ENCODE data around the gene LTK. TPM values are rescaled to one million over a fixed set of nuclear protein-coding genes. Genes with fewer than 3 reads are reported as not detected.
A peak's percentile ranks its signal among the peaks of the same experiment; 100 is the strongest.

LTK gene
- total and polyA plus RNA-seq, 2 experiments from 2014 or later: 0.14 TPM; not detected in 1

DNA sequence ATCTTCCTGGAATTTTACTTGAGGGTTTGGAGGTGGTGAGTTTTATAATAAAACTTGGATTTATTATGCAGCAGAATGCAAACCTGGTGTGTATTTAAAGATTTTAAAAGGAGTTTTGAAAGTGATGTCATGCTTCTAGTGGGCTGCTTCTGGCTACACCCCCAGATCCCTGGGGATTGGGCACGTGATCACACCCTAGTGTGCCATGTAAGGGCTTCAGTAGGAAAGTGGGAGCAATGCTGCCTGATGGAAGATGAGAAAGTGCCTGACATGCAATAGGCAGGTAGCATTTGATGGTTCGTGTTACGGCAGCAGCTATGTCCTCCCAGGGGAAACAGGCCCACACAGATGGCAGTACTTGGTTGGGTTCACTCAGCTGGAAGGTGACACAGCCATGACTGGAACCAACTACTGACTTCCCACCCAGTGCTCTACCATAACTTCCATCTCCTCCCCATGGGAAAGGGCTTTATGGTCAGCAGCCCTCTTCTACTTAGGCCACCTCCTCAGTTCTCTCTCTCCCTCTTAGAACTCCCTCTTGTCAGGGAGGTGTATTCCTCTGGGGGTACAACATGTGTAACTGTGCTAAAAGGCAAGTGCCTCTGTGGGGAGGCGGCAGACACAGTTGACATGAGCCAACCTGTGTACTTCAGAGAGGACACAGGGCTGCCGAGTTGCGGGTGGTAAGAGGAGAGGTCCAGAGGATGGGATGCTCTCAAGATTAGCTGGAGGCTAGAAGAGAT is 14.3 kb downstream of the LTK start:
- H3K4me3 Mint-ChIP-seq: no peak overlapping the region
- H3K4me1 Mint-ChIP-seq: peaks cover 20% of the 10 kb centered on the region
- peaks cover 100% of the 10 kb centered on the region for H3K27me3 ChIP-seq (ENCODE audit: insufficient read depth)

More for the DNA sequence above, 14.3 kb downstream of the LTK start:
- H3K27me3 Mint-ChIP-seq (ENCODE audit: insufficient read depth, low read depth, poor library complexity): peaks cover 99% of the 10 kb centered on the region
- H3K27ac ChIP-seq (ENCODE audit: low read depth): no peak overlapping the region
- no peak overlapping the region for H2AFZ ChIP-seq
- H4K20me1 ChIP-seq (replicated peaks; ENCODE audit: insufficient read depth): peaks cover 12% of the 10 kb centered on the region
- ATAC-seq: no peak
- H3K27ac Mint-ChIP-seq: no peak overlapping the region
- DNase-seq (ENCODE audit: low spot score): no peak
- H3K4me2 ChIP-seq: no peak overlapping the region
- no peaks in the 10 kb centered on the region; the same call in 2 of the 3 replicates for H3K9me3 Mint-ChIP-seq
- H3K9me2 ChIP-seq (ENCODE audit: insufficient read depth): no peaks in the 10 kb centered on the region
- H3K36me3 ChIP-seq (ENCODE audit: insufficient read depth): no peaks in the 10 kb centered on the region
- H3K4me1 ChIP-seq (ENCODE audit: insufficient read depth): peaks cover 21% of the 10 kb centered on the region
- peaks cover 20% of the 10 kb centered on the region; the same call in 1 of the 2 replicates for H3F3A ChIP-seq (replicated peaks; ENCODE audit: low read depth)
- no peak overlapping the region for H3K4me3 ChIP-seq
- H3K36me3 Mint-ChIP-seq (ENCODE audit: low read depth): no peaks in the 10 kb centered on the region
- no peaks in the 10 kb centered on the region for H3K79me2 ChIP-seq (replicated peaks; ENCODE audit: insufficient read depth)
- TF ChIP-seq, protein P1, sequence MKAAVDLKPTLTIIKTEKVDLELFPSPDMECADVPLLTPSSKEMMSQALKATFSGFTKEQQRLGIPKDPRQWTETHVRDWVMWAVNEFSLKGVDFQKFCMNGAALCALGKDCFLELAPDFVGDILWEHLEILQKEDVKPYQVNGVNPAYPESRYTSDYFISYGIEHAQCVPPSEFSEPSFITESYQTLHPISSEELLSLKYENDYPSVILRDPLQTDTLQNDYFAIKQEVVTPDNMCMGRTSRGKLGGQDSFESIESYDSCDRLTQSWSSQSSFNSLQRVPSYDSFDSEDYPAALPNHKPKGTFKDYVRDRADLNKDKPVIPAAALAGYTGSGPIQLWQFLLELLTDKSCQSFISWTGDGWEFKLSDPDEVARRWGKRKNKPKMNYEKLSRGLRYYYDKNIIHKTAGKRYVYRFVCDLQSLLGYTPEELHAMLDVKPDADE (IDR thresholded peaks at IDR 0.05): no peak
- TF ChIP-seq, protein P2, sequence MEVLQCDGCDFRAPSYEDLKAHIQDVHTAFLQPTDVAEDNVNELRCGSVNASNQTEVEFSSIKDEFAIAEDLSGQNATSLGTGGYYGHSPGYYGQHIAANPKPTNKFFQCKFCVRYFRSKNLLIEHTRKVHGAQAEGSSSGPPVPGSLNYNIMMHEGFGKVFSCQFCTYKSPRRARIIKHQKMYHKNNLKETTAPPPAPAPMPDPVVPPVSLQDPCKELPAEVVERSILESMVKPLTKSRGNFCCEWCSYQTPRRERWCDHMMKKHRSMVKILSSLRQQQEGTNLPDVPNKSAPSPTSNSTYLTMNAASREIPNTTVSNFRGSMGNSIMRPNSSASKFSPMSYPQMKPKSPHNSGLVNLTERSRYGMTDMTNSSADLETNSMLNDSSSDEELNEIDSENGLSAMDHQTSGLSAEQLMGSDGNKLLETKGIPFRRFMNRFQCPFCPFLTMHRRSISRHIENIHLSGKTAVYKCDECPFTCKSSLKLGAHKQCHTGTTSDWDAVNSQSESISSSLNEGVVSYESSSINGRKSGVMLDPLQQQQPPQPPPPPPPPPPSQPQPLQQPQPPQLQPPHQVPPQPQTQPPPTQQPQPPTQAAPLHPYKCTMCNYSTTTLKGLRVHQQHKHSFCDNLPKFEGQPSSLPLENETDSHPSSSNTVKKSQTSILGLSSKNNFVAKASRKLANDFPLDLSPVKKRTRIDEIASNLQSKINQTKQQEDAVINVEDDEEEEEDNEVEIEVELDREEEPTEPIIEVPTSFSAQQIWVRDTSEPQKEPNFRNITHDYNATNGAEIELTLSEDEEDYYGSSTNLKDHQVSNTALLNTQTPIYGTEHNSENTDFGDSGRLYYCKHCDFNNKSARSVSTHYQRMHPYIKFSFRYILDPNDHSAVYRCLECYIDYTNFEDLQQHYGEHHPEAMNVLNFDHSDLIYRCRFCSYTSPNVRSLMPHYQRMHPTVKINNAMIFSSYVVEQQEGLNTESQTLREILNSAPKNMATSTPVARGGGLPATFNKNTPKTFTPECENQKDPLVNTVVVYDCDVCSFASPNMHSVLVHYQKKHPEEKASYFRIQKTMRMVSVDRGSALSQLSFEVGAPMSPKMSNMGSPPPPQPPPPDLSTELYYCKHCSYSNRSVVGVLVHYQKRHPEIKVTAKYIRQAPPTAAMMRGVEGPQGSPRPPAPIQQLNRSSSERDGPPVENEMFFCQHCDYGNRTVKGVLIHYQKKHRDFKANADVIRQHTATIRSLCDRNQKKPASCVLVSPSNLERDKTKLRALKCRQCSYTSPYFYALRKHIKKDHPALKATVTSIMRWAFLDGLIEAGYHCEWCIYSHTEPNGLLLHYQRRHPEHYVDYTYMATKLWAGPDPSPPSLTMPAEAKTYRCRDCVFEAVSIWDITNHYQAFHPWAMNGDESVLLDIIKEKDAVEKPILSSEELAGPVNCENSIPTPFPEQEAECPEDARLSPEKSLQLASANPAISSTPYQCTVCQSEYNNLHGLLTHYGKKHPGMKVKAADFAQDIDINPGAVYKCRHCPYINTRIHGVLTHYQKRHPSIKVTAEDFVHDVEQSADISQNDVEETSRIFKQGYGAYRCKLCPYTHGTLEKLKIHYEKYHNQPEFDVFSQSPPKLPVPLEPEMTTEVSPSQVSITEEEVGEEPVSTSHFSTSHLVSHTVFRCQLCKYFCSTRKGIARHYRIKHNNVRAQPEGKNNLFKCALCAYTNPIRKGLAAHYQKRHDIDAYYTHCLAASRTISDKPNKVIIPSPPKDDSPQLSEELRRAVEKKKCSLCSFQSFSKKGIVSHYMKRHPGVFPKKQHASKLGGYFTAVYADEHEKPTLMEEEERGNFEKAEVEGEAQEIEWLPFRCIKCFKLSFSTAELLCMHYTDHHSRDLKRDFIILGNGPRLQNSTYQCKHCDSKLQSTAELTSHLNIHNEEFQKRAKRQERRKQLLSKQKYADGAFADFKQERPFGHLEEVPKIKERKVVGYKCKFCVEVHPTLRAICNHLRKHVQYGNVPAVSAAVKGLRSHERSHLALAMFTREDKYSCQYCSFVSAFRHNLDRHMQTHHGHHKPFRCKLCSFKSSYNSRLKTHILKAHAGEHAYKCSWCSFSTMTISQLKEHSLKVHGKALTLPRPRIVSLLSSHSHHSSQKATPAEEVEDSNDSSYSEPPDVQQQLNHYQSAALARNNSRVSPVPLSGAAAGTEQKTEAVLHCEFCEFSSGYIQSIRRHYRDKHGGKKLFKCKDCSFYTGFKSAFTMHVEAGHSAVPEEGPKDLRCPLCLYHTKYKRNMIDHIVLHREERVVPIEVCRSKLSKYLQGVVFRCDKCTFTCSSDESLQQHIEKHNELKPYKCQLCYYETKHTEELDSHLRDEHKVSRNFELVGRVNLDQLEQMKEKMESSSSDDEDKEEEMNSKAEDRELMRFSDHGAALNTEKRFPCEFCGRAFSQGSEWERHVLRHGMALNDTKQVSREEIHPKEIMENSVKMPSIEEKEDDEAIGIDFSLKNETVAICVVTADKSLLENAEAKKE (CRISPR knock-in tag; IDR thresholded peaks at IDR 0.05): no peak
- TF ChIP-seq EZH2 (IDR thresholded peaks at IDR 0.05; ENCODE audit: low read depth, unreplicated experiment): peak; percentile 11
- TF ChIP-seq, protein P3, sequence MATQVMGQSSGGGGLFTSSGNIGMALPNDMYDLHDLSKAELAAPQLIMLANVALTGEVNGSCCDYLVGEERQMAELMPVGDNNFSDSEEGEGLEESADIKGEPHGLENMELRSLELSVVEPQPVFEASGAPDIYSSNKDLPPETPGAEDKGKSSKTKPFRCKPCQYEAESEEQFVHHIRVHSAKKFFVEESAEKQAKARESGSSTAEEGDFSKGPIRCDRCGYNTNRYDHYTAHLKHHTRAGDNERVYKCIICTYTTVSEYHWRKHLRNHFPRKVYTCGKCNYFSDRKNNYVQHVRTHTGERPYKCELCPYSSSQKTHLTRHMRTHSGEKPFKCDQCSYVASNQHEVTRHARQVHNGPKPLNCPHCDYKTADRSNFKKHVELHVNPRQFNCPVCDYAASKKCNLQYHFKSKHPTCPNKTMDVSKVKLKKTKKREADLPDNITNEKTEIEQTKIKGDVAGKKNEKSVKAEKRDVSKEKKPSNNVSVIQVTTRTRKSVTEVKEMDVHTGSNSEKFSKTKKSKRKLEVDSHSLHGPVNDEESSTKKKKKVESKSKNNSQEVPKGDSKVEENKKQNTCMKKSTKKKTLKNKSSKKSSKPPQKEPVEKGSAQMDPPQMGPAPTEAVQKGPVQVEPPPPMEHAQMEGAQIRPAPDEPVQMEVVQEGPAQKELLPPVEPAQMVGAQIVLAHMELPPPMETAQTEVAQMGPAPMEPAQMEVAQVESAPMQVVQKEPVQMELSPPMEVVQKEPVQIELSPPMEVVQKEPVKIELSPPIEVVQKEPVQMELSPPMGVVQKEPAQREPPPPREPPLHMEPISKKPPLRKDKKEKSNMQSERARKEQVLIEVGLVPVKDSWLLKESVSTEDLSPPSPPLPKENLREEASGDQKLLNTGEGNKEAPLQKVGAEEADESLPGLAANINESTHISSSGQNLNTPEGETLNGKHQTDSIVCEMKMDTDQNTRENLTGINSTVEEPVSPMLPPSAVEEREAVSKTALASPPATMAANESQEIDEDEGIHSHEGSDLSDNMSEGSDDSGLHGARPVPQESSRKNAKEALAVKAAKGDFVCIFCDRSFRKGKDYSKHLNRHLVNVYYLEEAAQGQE (IDR thresholded peaks at IDR 0.05; ENCODE audit: unreplicated experiment): no peak
- no peak for TF ChIP-seq JUNB (IDR thresholded peaks at IDR 0.05; ENCODE audit: unreplicated experiment)
- no peak for TF ChIP-seq CREB1 (CRISPR knock-in tag; IDR thresholded peaks at IDR 0.05; ENCODE audit: low read depth)
- no peak for TF ChIP-seq STAT1 (IDR thresholded peaks at IDR 0.05; ENCODE audit: unreplicated experiment)
- no peak for TF ChIP-seq NANOG (IDR thresholded peaks at IDR 0.05; ENCODE audit: borderline replicate concordance)
